HFFc6 (cell line): Measurements from ENCODE around the gene TTC32. TPM values are rescaled to one million over a fixed set of nuclear protein-coding genes. Genes with fewer than 3 reads are reported as not detected.
"Not testable (repeated sequence)": the region's sequence is repeated elsewhere in the genome, so short reads cannot be mapped to it uniquely, and the experiment has no call there.

Experiments used
- DNase-seq: peaks from one replicate; pipeline ENCODE4 v3.0.0-alpha.2; 2018
- H3K27ac Mint-ChIP-seq: 2 replicates; pipeline ENCODE4 v1.8.0; 2020; ENCODE audit warnings: mild to moderate bottlenecking, mixed read lengths
- H3K27me3 Mint-ChIP-seq: 2 replicates; pipeline ENCODE4 v1.8.0; 2021; ENCODE audit warnings: mild to moderate bottlenecking, moderate library complexity, mixed read lengths; ENCODE audit not compliant: insufficient read depth
- H3K36me3 Mint-ChIP-seq: 2 replicates; pipeline ENCODE4 v1.8.0; 2021; ENCODE audit warnings: low read depth, mixed read lengths
- H3K4me1 Mint-ChIP-seq: 2 replicates; pipeline ENCODE4 v1.8.0; 2020; ENCODE audit warnings: low read depth, mixed read lengths
- H3K4me3 Mint-ChIP-seq: 2 replicates; pipeline ENCODE4 v1.8.0; 2020; ENCODE audit warnings: mild to moderate bottlenecking, moderate library complexity, mixed read lengths
- H3K9me3 Mint-ChIP-seq: 2 replicates; pipeline ENCODE4 v1.8.0; 2020; ENCODE audit warnings: mild to moderate bottlenecking, mixed read lengths
- CTCF ChIP-seq: fragments of 200-600 bp; sonication (generic); IDR thresholded peaks from 2 replicates; pipeline ENCODE4 v1.5.0; 2021; ENCODE audit warnings: antibody characterized with exemption, mild to moderate bottlenecking
- total RNA-seq, 6 experiments: library from RNA; stranded (reverse); fragmentation: NEBNext Ultra II Directional; extraction: Animal tissue kit (Norgen Biotek cat#: 25700); gene quantifications; 2 replicates in 1 of 6; 3 replicates in 5 of 6; pipeline ENCODE4 v1.2.3, GENCODE V29; 2021

TTC32 gene
- total RNA-seq, 6 experiments from 2014 or later = 3.9 to 5.9 (median 4.8) TPM

GRCh38 chr2:19882286-19882685 is 19.5 kb downstream of the TTC32 start:
- TF ChIP-seq CTCF = no peak
- Mint-ChIP-seq H3K4me1 (no peaks in the 10 kb centered on the region), H3K27ac (no peak overlapping the region), H3K4me3 (no peak overlapping the region), H3K27me3 (peaks cover 40% of the 10 kb centered on the region), H3K9me3 (no peaks in the 10 kb centered on the region), H3K36me3 (no peaks in the 10 kb centered on the region)
- DNase-seq = no peak

- H3K4me1 Mint-ChIP-seq = no peaks in the 10 kb centered on the region
- H3K27ac Mint-ChIP-seq = no peak overlapping the region
Measured at GRCh38 chr2:19881908-19882265, 19.9 kb downstream of the TTC32 start.

GRCh38 chr2:19881221-19881907 is 20.4 kb downstream of the TTC32 start:
- no peaks in the 10 kb centered on the region for H3K9me3 Mint-ChIP-seq
- H3K27me3 Mint-ChIP-seq = peaks cover 42% of the 10 kb centered on the region
- no peaks in the 10 kb centered on the region for H3K4me1 Mint-ChIP-seq
- TF ChIP-seq CTCF = no peak
- no peak for DNase-seq
- H3K27ac Mint-ChIP-seq = no peak overlapping the region
- no peaks in the 10 kb centered on the region for H3K36me3 Mint-ChIP-seq
- H3K4me3 Mint-ChIP-seq = no peak overlapping the region

More at GRCh38 chr2:19881908-19882265, 19.9 kb downstream of the TTC32 start:
- no peak overlapping the region for H3K4me3 Mint-ChIP-seq
- H3K27me3 Mint-ChIP-seq = peaks cover 40% of the 10 kb centered on the region
- no peak for DNase-seq
- no peaks in the 10 kb centered on the region for H3K36me3 Mint-ChIP-seq
- H3K9me3 Mint-ChIP-seq = no peaks in the 10 kb centered on the region
- no peak for TF ChIP-seq CTCF

- DNase-seq, H3K9me3 Mint-ChIP-seq, H3K27ac Mint-ChIP-seq, H3K4me3 Mint-ChIP-seq, H3K4me1 Mint-ChIP-seq, H3K36me3 Mint-ChIP-seq: not testable (repeated sequence)
- H3K27me3 Mint-ChIP-seq = peaks cover 38% of the 10 kb centered on the region
Measured at GRCh38 chr2:19880191-19880590, 21.6 kb downstream of the TTC32 start.

- DNase-seq = no peak
- peaks cover 37% of the 10 kb centered on the region for H3K27me3 Mint-ChIP-seq
Measured at GRCh38 chr2:19879120-19879519, 22.7 kb downstream of the TTC32 start.

More at GRCh38 chr2:19879120-19879519, 22.7 kb downstream of the TTC32 start:
- Mint-ChIP-seq H3K9me3 (no peaks in the 10 kb centered on the region), H3K4me1 (peaks cover 6% of the 10 kb centered on the region; the same call in 1 of the 2 replicates), H3K4me3 (no peak overlapping the region), H3K27ac (no peak overlapping the region), H3K36me3 (no peaks in the 10 kb centered on the region)
- no peak for TF ChIP-seq CTCF
